IMR-90 (cell line): Measurements from ENCODE around the gene MRPL32. TPM values are rescaled to one million over a fixed set of nuclear protein-coding genes. Genes with fewer than 3 reads are reported as not detected.

ENCODE experiments used
- ATAC-seq: fragments of 200-7000 bp; cut with Tn5 transposase; 2 replicates; pipeline ENCODE4 v1.9.1; 2020; ENCODE audit warnings: low read depth, mild to moderate bottlenecking, moderate library complexity
- BruUV-seq: library from RNA; stranded (reverse); fragments of 400-500 nt; replicated peaks from 2 replicates; lab custom pipeline; 2021; lab: Mats Ljungman, UMichigan
- CTCF ChIA-PET: fragments of 300-600 bp; formaldehyde crosslinking; extraction: SDS; loops from one replicate; lab custom pipeline; 2021; ENCODE audit warnings: antibody characterized with exemption; lab: Yijun Ruan, JAX
- POLR2A ChIA-PET: fragments of 300-600 bp; sonication (Branson Sonifier 250); formaldehyde crosslinking; loops from one replicate; lab custom pipeline; 2022; ENCODE audit warnings: antibody characterized with exemption; ENCODE audit not compliant: unreplicated experiment; lab: Charles Lee
- DNase-seq: peaks from one replicate; pipeline ENCODE4 v3.0.0; 2013
- H2AFZ ChIP-seq: replicated peaks from 2 replicates; pipeline ENCODE3; 2013; ENCODE audit warnings: low read length, mild to moderate bottlenecking; ENCODE audit not compliant: poor library complexity
- H2AK5ac ChIP-seq: 2 replicates; pipeline ENCODE4 v1.6.1; 2013; ENCODE audit warnings: low read depth, low read length, inconsistent platforms
- H2AK9ac ChIP-seq: replicated peaks from 2 replicates; pipeline ENCODE3; 2013; ENCODE audit warnings: mild to moderate bottlenecking, low read depth, low read length, moderate library complexity; ENCODE audit not compliant: poor library complexity
- H2BK120ac ChIP-seq: 2 replicates; pipeline ENCODE4 v1.6.1; 2013; ENCODE audit warnings: low read depth, low read length, inconsistent platforms
- H2BK15ac ChIP-seq: 3 replicates; pipeline ENCODE4 v1.6.1; 2013; ENCODE audit warnings: low read depth, low read length, inconsistent platforms
- H2BK20ac ChIP-seq: 2 replicates; pipeline ENCODE4 v1.6.1; 2013; ENCODE audit warnings: low read depth, mild to moderate bottlenecking, inconsistent platforms, low read length, moderate library complexity
- H2BK5ac ChIP-seq: 2 replicates; pipeline ENCODE4 v1.6.1; 2013; ENCODE audit warnings: mild to moderate bottlenecking, low read depth, low read length, inconsistent platforms; ENCODE audit not compliant: poor library complexity, severe bottlenecking
- H3K14ac ChIP-seq: replicated peaks from 2 replicates; pipeline ENCODE4 v1.6.1; 2013; ENCODE audit warnings: low read depth, low read length, inconsistent platforms
- H3K18ac ChIP-seq: 2 replicates; pipeline ENCODE4 v1.6.1; 2013; ENCODE audit warnings: low read depth, low read length, control low read depth
- H3K23ac ChIP-seq: 2 replicates; pipeline ENCODE4 v1.6.1; 2013; ENCODE audit warnings: low read depth, low read length, inconsistent platforms
- H3K27ac ChIP-seq: 2 replicates; pipeline ENCODE4 v1.5.1; 2013; ENCODE audit warnings: mild to moderate bottlenecking, control low read depth, low read length; ENCODE audit not compliant: insufficient read depth
- H3K27me3 ChIP-seq: 2 replicates; pipeline ENCODE4 v1.6.1; 2013; ENCODE audit warnings: low read length; ENCODE audit not compliant: control insufficient read depth, insufficient read depth
- H3K36me3 ChIP-seq: 2 replicates; pipeline ENCODE4 v1.6.1; 2013; ENCODE audit warnings: low read length, mixed read lengths; ENCODE audit not compliant: control insufficient read depth, insufficient read depth
- H3K4ac ChIP-seq: 2 replicates; pipeline ENCODE4 v1.6.1; 2013; ENCODE audit warnings: low read depth, low read length, inconsistent platforms
- H3K4me1 ChIP-seq: 2 replicates; pipeline ENCODE4 v1.6.1; 2013; ENCODE audit warnings: low read length, mixed read lengths; ENCODE audit not compliant: control insufficient read depth, insufficient read depth
- H3K4me2 ChIP-seq: 2 replicates; pipeline ENCODE4 v1.6.1; 2013; ENCODE audit warnings: low read depth, mild to moderate bottlenecking, control low read depth, low read length, moderate library complexity
- H3K4me3 ChIP-seq: 2 replicates; pipeline ENCODE4 v1.5.1; 2013; ENCODE audit warnings: low read depth, mild to moderate bottlenecking, control low read depth, low read length, moderate library complexity; ENCODE audit not compliant: insufficient read depth
- H3K56ac ChIP-seq: 2 replicates; pipeline ENCODE4 v1.6.1; 2013; ENCODE audit warnings: low read length, inconsistent platforms; ENCODE audit not compliant: insufficient read depth; ENCODE audit errors: extremely low read depth
- H3K79me1 ChIP-seq, 2 experiments: 2 replicates each; pipeline ENCODE4 v1.6.1; 2013; ENCODE audit warnings: low read length in 2 of 2, inconsistent platforms in 1 of 2, low read depth in 1 of 2
- H3K9ac ChIP-seq: 2 replicates; pipeline ENCODE4 v1.6.1; 2013; ENCODE audit warnings: low read depth, low read length, control low read depth
- H3K9me1 ChIP-seq: 2 replicates; pipeline ENCODE4 v1.6.1; 2013; ENCODE audit warnings: low read length, inconsistent platforms; ENCODE audit not compliant: insufficient read depth
- H3K9me3 ChIP-seq: 2 replicates; pipeline ENCODE4 v1.6.1; 2013; ENCODE audit warnings: low read length; ENCODE audit not compliant: control insufficient read depth, insufficient read depth
- H4K20me1 ChIP-seq: 2 replicates; pipeline ENCODE4 v1.6.1; 2013; ENCODE audit warnings: low read length, inconsistent platforms; ENCODE audit not compliant: insufficient read depth
- H4K5ac ChIP-seq: 2 replicates; pipeline ENCODE4 v1.6.1; 2013; ENCODE audit warnings: mild to moderate bottlenecking, low read depth, low read length, control low read depth
- H4K8ac ChIP-seq, 2 experiments: 2 replicates each; pipeline ENCODE4 v1.6.1; 2013; ENCODE audit warnings: low read depth in 2 of 2, low read length in 2 of 2, control low read depth in 1 of 2, inconsistent platforms in 1 of 2
- H4K91ac ChIP-seq: 2 replicates; pipeline ENCODE4 v1.6.1; 2013; ENCODE audit warnings: low read depth, low read length, inconsistent platforms; ENCODE audit not compliant: insufficient read depth
- MAZ ChIP-seq: IDR thresholded peaks from 2 replicates; pipeline ENCODE4 v1.6.1; 2012; ENCODE audit warnings: low read depth, mild to moderate bottlenecking, low read length, improper control_type of control experiment, moderate library complexity, borderline replicate concordance
- WGBS, 2 experiments: methylation state at CpG; one replicate each; pipeline versions ENCODE4 v1.1.5 to v1.1.7; 2013; ENCODE audit warnings: missing lambda C conversion rate in 2 of 2; ENCODE audit not compliant: insufficient read length in 1 of 2; ENCODE audit errors: extremely low coverage in 2 of 2; 5-methylcytosine and 5-hydroxymethylcytosine counted together
- dilution Hi-C: fragments of 300-500 bp; cut with HindIII; formaldehyde crosslinking; loops from one replicate; pipeline ENCODE4 v1.14.3; 2018; ENCODE audit warnings: low sequenced_read_pairs; ENCODE audit not compliant: unreplicated experiment
- in situ Hi-C: fragments of 300-500 bp; cut with MboI; formaldehyde crosslinking; loops from 3 replicates; pipeline ENCODE4 v1.14.3; 2019; ENCODE audit warnings: low sequenced_read_pairs, inconsistent platforms, mixed read lengths
- intact Hi-C: fragments of 100-400 bp; cut with micrococcal nuclease; formaldehyde crosslinking; loops from 2 replicates; pipeline ENCODE4 v1.10.0; 2022
- polyA plus RNA-seq, 3 experiments: library from polyadenylated mRNA; depleted of rRNA; stranded (reverse); fragments of >200 nt; gene quantifications; 2 replicates each; pipeline ENCODE4 v1.2.3, GENCODE V29; 2012; ENCODE audit warnings: low replicate concordance in 1 of 3
- total RNA-seq: library from RNA; depleted of rRNA; stranded (reverse); fragments of >200 nt; gene quantifications from 2 replicates; pipeline ENCODE4 v1.2.3, GENCODE V29; 2012

Gene MRPL32
- total and polyA plus RNA-seq, 2 of the 4 experiments (the other 2 are of a cell fraction), result 42.3 to 75.3 TPM

GRCh38 chr7:42950417-42950816, 18.2 kb downstream of the MRPL32 start:
- Histone ChIP-seq H3K9ac (no peak overlapping the region), H2AK5ac (no peak overlapping the region), H3K56ac (no peak overlapping the region), H2BK15ac (no peak overlapping the region), H2AK9ac (no peak overlapping the region), H3K27me3 (0 out of 2 replicates have a peak, but pooled peaks cover 1% of the 10 kb centered on the region), H3K9me3 (no peaks in the 10 kb centered on the region), H3K4me1 (no peaks in the 10 kb centered on the region), H3K79me1 (no peaks in the 10 kb centered on the region), H2BK120ac (no peak overlapping the region), H3K9me1 (no peaks in the 10 kb centered on the region), H3K4me3 (no peak overlapping the region), H3K4ac (no peak overlapping the region), H2BK20ac (no peak overlapping the region; the same call in 1 of the 2 replicates), H4K8ac (no peak overlapping the region), H2BK5ac (no peak overlapping the region), H3K18ac (no peak overlapping the region), H3K4me2 (no peak overlapping the region), H3K27ac (no peak overlapping the region), H3K23ac (no peak overlapping the region), H2AFZ (no peak overlapping the region), H3K36me3 (no peaks in the 10 kb centered on the region), H3K14ac (no peak overlapping the region), H4K91ac (no peak overlapping the region), H4K5ac (no peak overlapping the region), H4K20me1 (no peaks in the 10 kb centered on the region)
- dilution Hi-C loops, result no loop called here
- TF ChIP-seq MAZ, result no peak
- no TSS peak for BruUV-seq
- DNase-seq (no peak), ATAC-seq (no peak)
- no CpG with 5 or more reads among the region's 3 CpGs for WGBS, 2 experiments
- CTCF ChIA-PET, result no interaction called here
- in situ Hi-C loops, result no loop called here
- intact Hi-C loops, result no loop called here
- POLR2A ChIA-PET, result no interaction called here
